IMR-90 (cell line): ENCODE measurements around the gene ACVR1B. TPM values are rescaled to one million over a fixed set of nuclear protein-coding genes. Genes with fewer than 3 reads are reported as not detected.

Source experiments
- ATAC-seq: fragments of 200-7000 bp; cut with Tn5 transposase; 2 replicates; pipeline ENCODE4 v1.9.1; 2020; ENCODE audit warnings: low read depth, mild to moderate bottlenecking, moderate library complexity
- BruUV-seq: library from RNA; stranded (reverse); fragments of 400-500 nt; replicated peaks from 2 replicates; lab custom pipeline; 2021; lab: Mats Ljungman, UMichigan
- CTCF ChIA-PET: fragments of 300-600 bp; formaldehyde crosslinking; extraction: SDS; loops from one replicate; lab custom pipeline; 2021; ENCODE audit warnings: antibody characterized with exemption; lab: Yijun Ruan, JAX
- POLR2A ChIA-PET: fragments of 300-600 bp; sonication (Branson Sonifier 250); formaldehyde crosslinking; loops from one replicate; lab custom pipeline; 2022; ENCODE audit warnings: antibody characterized with exemption; ENCODE audit not compliant: unreplicated experiment; lab: Charles Lee
- DNase-seq: peaks from one replicate; pipeline ENCODE4 v3.0.0; 2013
- H2AFZ ChIP-seq: replicated peaks from 2 replicates; pipeline ENCODE3; 2013; ENCODE audit warnings: low read length, mild to moderate bottlenecking; ENCODE audit not compliant: poor library complexity
- H2AK5ac ChIP-seq: 2 replicates; pipeline ENCODE4 v1.6.1; 2013; ENCODE audit warnings: low read depth, low read length, inconsistent platforms
- H2AK9ac ChIP-seq: replicated peaks from 2 replicates; pipeline ENCODE3; 2013; ENCODE audit warnings: mild to moderate bottlenecking, low read depth, low read length, moderate library complexity; ENCODE audit not compliant: poor library complexity
- H2BK120ac ChIP-seq: 2 replicates; pipeline ENCODE4 v1.6.1; 2013; ENCODE audit warnings: low read depth, low read length, inconsistent platforms
- H2BK15ac ChIP-seq: 3 replicates; pipeline ENCODE4 v1.6.1; 2013; ENCODE audit warnings: low read depth, low read length, inconsistent platforms
- H2BK20ac ChIP-seq: 2 replicates; pipeline ENCODE4 v1.6.1; 2013; ENCODE audit warnings: low read depth, mild to moderate bottlenecking, inconsistent platforms, low read length, moderate library complexity
- H2BK5ac ChIP-seq: 2 replicates; pipeline ENCODE4 v1.6.1; 2013; ENCODE audit warnings: mild to moderate bottlenecking, low read depth, low read length, inconsistent platforms; ENCODE audit not compliant: poor library complexity, severe bottlenecking
- H3K14ac ChIP-seq: replicated peaks from 2 replicates; pipeline ENCODE4 v1.6.1; 2013; ENCODE audit warnings: low read depth, low read length, inconsistent platforms
- H3K18ac ChIP-seq: 2 replicates; pipeline ENCODE4 v1.6.1; 2013; ENCODE audit warnings: low read depth, low read length, control low read depth
- H3K23ac ChIP-seq: 2 replicates; pipeline ENCODE4 v1.6.1; 2013; ENCODE audit warnings: low read depth, low read length, inconsistent platforms
- H3K27ac ChIP-seq: 2 replicates; pipeline ENCODE4 v1.5.1; 2013; ENCODE audit warnings: mild to moderate bottlenecking, control low read depth, low read length; ENCODE audit not compliant: insufficient read depth
- H3K27me3 ChIP-seq: 2 replicates; pipeline ENCODE4 v1.6.1; 2013; ENCODE audit warnings: low read length; ENCODE audit not compliant: control insufficient read depth, insufficient read depth
- H3K36me3 ChIP-seq: 2 replicates; pipeline ENCODE4 v1.6.1; 2013; ENCODE audit warnings: low read length, mixed read lengths; ENCODE audit not compliant: control insufficient read depth, insufficient read depth
- H3K4ac ChIP-seq: 2 replicates; pipeline ENCODE4 v1.6.1; 2013; ENCODE audit warnings: low read depth, low read length, inconsistent platforms
- H3K4me1 ChIP-seq: 2 replicates; pipeline ENCODE4 v1.6.1; 2013; ENCODE audit warnings: low read length, mixed read lengths; ENCODE audit not compliant: control insufficient read depth, insufficient read depth
- H3K4me2 ChIP-seq: 2 replicates; pipeline ENCODE4 v1.6.1; 2013; ENCODE audit warnings: low read depth, mild to moderate bottlenecking, control low read depth, low read length, moderate library complexity
- H3K4me3 ChIP-seq: 2 replicates; pipeline ENCODE4 v1.5.1; 2013; ENCODE audit warnings: low read depth, mild to moderate bottlenecking, control low read depth, low read length, moderate library complexity; ENCODE audit not compliant: insufficient read depth
- H3K56ac ChIP-seq: 2 replicates; pipeline ENCODE4 v1.6.1; 2013; ENCODE audit warnings: low read length, inconsistent platforms; ENCODE audit not compliant: insufficient read depth; ENCODE audit errors: extremely low read depth
- H3K79me1 ChIP-seq, 2 experiments: 2 replicates each; pipeline ENCODE4 v1.6.1; 2013; ENCODE audit warnings: low read length in 2 of 2, inconsistent platforms in 1 of 2, low read depth in 1 of 2
- H3K9ac ChIP-seq: 2 replicates; pipeline ENCODE4 v1.6.1; 2013; ENCODE audit warnings: low read depth, low read length, control low read depth
- H3K9me1 ChIP-seq: 2 replicates; pipeline ENCODE4 v1.6.1; 2013; ENCODE audit warnings: low read length, inconsistent platforms; ENCODE audit not compliant: insufficient read depth
- H3K9me3 ChIP-seq: 2 replicates; pipeline ENCODE4 v1.6.1; 2013; ENCODE audit warnings: low read length; ENCODE audit not compliant: control insufficient read depth, insufficient read depth
- H4K20me1 ChIP-seq: 2 replicates; pipeline ENCODE4 v1.6.1; 2013; ENCODE audit warnings: low read length, inconsistent platforms; ENCODE audit not compliant: insufficient read depth
- H4K5ac ChIP-seq: 2 replicates; pipeline ENCODE4 v1.6.1; 2013; ENCODE audit warnings: mild to moderate bottlenecking, low read depth, low read length, control low read depth
- H4K8ac ChIP-seq, 2 experiments: 2 replicates each; pipeline ENCODE4 v1.6.1; 2013; ENCODE audit warnings: low read depth in 2 of 2, low read length in 2 of 2, control low read depth in 1 of 2, inconsistent platforms in 1 of 2
- H4K91ac ChIP-seq: 2 replicates; pipeline ENCODE4 v1.6.1; 2013; ENCODE audit warnings: low read depth, low read length, inconsistent platforms; ENCODE audit not compliant: insufficient read depth
- CEBPB ChIP-seq: IDR thresholded peaks from 2 replicates; pipeline ENCODE4 v1.6.1; 2012; ENCODE audit warnings: low read depth, low read length, improper control_type of control experiment
- CHD1 ChIP-seq: IDR thresholded peaks from 2 replicates; pipeline ENCODE4 v1.6.1; 2012; ENCODE audit warnings: low read depth, low read length, improper control_type of control experiment
- CTCF ChIP-seq: conservative IDR thresholded peaks from 2 replicates; pipeline ENCODE4 v1.5.1; 2012; ENCODE audit warnings: mild to moderate bottlenecking, low read depth, low read length, improper control_type of control experiment
- ELK1 ChIP-seq: fragments of 150-350 bp; IDR thresholded peaks from 2 replicates; pipeline ENCODE4 v1.6.1; 2016; ENCODE audit warnings: low read depth, mild to moderate bottlenecking, low read length, moderate library complexity, borderline replicate concordance
- FOS ChIP-seq: fragments of 150-350 bp; IDR thresholded peaks from 2 replicates; pipeline ENCODE4 v1.6.1; 2016; ENCODE audit warnings: low read depth, low read length
- MAFK ChIP-seq: IDR thresholded peaks from 2 replicates; pipeline ENCODE4 v1.6.1; 2012; ENCODE audit warnings: low read depth, low read length, improper control_type of control experiment
- MAZ ChIP-seq: IDR thresholded peaks from 2 replicates; pipeline ENCODE4 v1.6.1; 2012; ENCODE audit warnings: low read depth, mild to moderate bottlenecking, low read length, improper control_type of control experiment, moderate library complexity, borderline replicate concordance
- MXI1 ChIP-seq: IDR thresholded peaks from 2 replicates; pipeline ENCODE4 v1.6.1; 2012; ENCODE audit warnings: low read depth, mild to moderate bottlenecking, low read length, moderate library complexity, borderline replicate concordance
- NFE2L2 ChIP-seq: fragments of 150-350 bp; IDR thresholded peaks from 2 replicates; pipeline ENCODE4 v1.6.1; 2016; ENCODE audit warnings: low read depth, mild to moderate bottlenecking, low read length
- POLR2A ChIP-seq: IDR thresholded peaks from 2 replicates; pipeline ENCODE4 v1.6.1; 2012; ENCODE audit warnings: mild to moderate bottlenecking, low read depth, low read length
- RAD21 ChIP-seq: IDR thresholded peaks from 2 replicates; pipeline ENCODE4 v1.6.1; 2012; ENCODE audit warnings: low read length, improper control_type of control experiment
- RCOR1 ChIP-seq: IDR thresholded peaks from 2 replicates; pipeline ENCODE4 v1.6.1; 2012; ENCODE audit warnings: mild to moderate bottlenecking, low read length, improper control_type of control experiment; ENCODE audit not compliant: insufficient replicate concordance
- RFX5 ChIP-seq: IDR thresholded peaks from 2 replicates; pipeline ENCODE4 v1.8.0; 2012; ENCODE audit warnings: low read depth, mild to moderate bottlenecking, low read length, moderate library complexity
- SMC3 ChIP-seq: fragments of 150-350 bp; IDR thresholded peaks from 2 replicates; pipeline ENCODE4 v1.6.1; 2016; ENCODE audit warnings: low read depth, mild to moderate bottlenecking, antibody characterized with exemption, low read length, moderate library complexity
- USF2 ChIP-seq: fragments of 150-350 bp; IDR thresholded peaks from 2 replicates; pipeline ENCODE4 v1.6.1; 2017; ENCODE audit warnings: mild to moderate bottlenecking, antibody characterized with exemption, low read length, low read depth
- WGBS, 2 experiments: methylation state at CpG; one replicate each; pipeline versions ENCODE4 v1.1.5 to v1.1.7; 2013; ENCODE audit warnings: missing lambda C conversion rate in 2 of 2; ENCODE audit not compliant: insufficient read length in 1 of 2; ENCODE audit errors: extremely low coverage in 2 of 2; 5-methylcytosine and 5-hydroxymethylcytosine counted together
- dilution Hi-C: fragments of 300-500 bp; cut with HindIII; formaldehyde crosslinking; loops from one replicate; pipeline ENCODE4 v1.14.3; 2018; ENCODE audit warnings: low sequenced_read_pairs; ENCODE audit not compliant: unreplicated experiment
- in situ Hi-C: fragments of 300-500 bp; cut with MboI; formaldehyde crosslinking; loops from 3 replicates; pipeline ENCODE4 v1.14.3; 2019; ENCODE audit warnings: low sequenced_read_pairs, inconsistent platforms, mixed read lengths
- intact Hi-C: fragments of 100-400 bp; cut with micrococcal nuclease; formaldehyde crosslinking; loops from 2 replicates; pipeline ENCODE4 v1.10.0; 2022
- polyA plus RNA-seq, 3 experiments: library from polyadenylated mRNA; depleted of rRNA; stranded (reverse); fragments of >200 nt; gene quantifications; 2 replicates each; pipeline ENCODE4 v1.2.3, GENCODE V29; 2012; ENCODE audit warnings: low replicate concordance in 1 of 3
- total RNA-seq: library from RNA; depleted of rRNA; stranded (reverse); fragments of >200 nt; gene quantifications from 2 replicates; pipeline ENCODE4 v1.2.3, GENCODE V29; 2012

The ACVR1B gene
- total and polyA plus RNA-seq, 2 of the 4 experiments (the other 2 are of a cell fraction), result 5.7 to 13.6 TPM

GRCh38 chr12:52027085-52027843, 75.8 kb downstream of the ACVR1B start:
- no TSS peak for BruUV-seq
- no peak overlapping the region for H4K91ac ChIP-seq
- no peaks in the 10 kb centered on the region; the same call in 1 of the 2 replicates for H4K20me1 ChIP-seq
- H4K5ac ChIP-seq, result no peak overlapping the region
- H3K36me3 ChIP-seq, result no peaks in the 10 kb centered on the region
- in situ Hi-C loops, result loop anchor here (5.0 kb wide), 1 partner anchor 55 kb away; no protein-coding TSS in a partner anchor
- H3K14ac ChIP-seq, result no peak overlapping the region
- no peak overlapping the region for H2BK120ac ChIP-seq
- H3K9ac ChIP-seq, result no peak overlapping the region
- H2AK5ac ChIP-seq, result peak overlapping the region; percentile 81
- ChIA-PET CTCF (interaction anchor here (1.0 to 2.8 kb wide), 2 partner anchors 31 to 54 kb away, joined by 3 to 55 read pairs; partner anchors contain the start of gene SMIM41), POLR2A (no interaction called here)
- ATAC-seq, result no peak
- H2BK15ac ChIP-seq, result no peak overlapping the region
- WGBS, 2 experiments, result 60% methylated on average over 4 of the region's 12 CpGs; no CpG with 5 or more reads in 1 of the 2 experiments
- DNase-seq, result no peak
- intact Hi-C loops, result no loop called here
- no peak overlapping the region for H3K27ac ChIP-seq
- no peak overlapping the region for H2BK5ac ChIP-seq
- peak overlapping the region; percentile 52 for H2AK9ac ChIP-seq
- peak overlapping the region; percentile 21 for H2AFZ ChIP-seq
- H3K4ac ChIP-seq, result no peak overlapping the region
- no peak overlapping the region for H3K56ac ChIP-seq
- H3K79me1 ChIP-seq, result peaks cover 0 to 4% of the 10 kb centered on the region in 2 experiments; a peak in 1 of 4 replicates
- H3K9me1 ChIP-seq, result no peaks in the 10 kb centered on the region; the same call in 1 of the 2 replicates
- H3K23ac ChIP-seq, result no peak overlapping the region
- H4K8ac ChIP-seq, result no peak overlapping the region
- H3K18ac ChIP-seq, result no peak overlapping the region
- H3K9me3 ChIP-seq, result no peaks in the 10 kb centered on the region
- TF ChIP-seq ELK1 (no peak), RFX5 (no peak), USF2 (no peak), CEBPB (no peak), MAFK (no peak), MXI1 (no peak), NFE2L2 (no peak), SMC3 (no peak), POLR2A (no peak), MAZ (no peak), RAD21 (no peak), CTCF (no peak), FOS (no peak), RCOR1 (no peak), CHD1 (no peak)
- dilution Hi-C loops, result no loop called here
- no peaks in the 10 kb centered on the region for H3K27me3 ChIP-seq
- H3K4me3 ChIP-seq, result no peak overlapping the region
- no peak overlapping the region for H3K4me2 ChIP-seq
- peaks cover 7% of the 10 kb centered on the region; the same call in 1 of the 2 replicates for H3K4me1 ChIP-seq
- no peak overlapping the region for H2BK20ac ChIP-seq
